GM19455 (cell line): Measurements from ENCODE around the gene PRR23A.
"Not testable (repeated sequence)": the region's sequence is repeated elsewhere in the genome, so short reads cannot be mapped to it uniquely, and the experiment has no call there.

ENCODE experiments used
- ATAC-seq: cut with Tn5 transposase; IDR thresholded peaks from one replicate; pipeline ENCODE4 v1.9.1; 2021; ENCODE audit not compliant: unreplicated experiment

PRR23A gene

GRCh38 chr3:139006051-139006716 lies at the start of gene PRR23A:
PRR23A (minus strand) TSS chr3:139006268; CDS start chr3:139006268, 0 bp downstream.
- no peak for ATAC-seq

GRCh38 chr3:139052802-139053600 lies 46.9 kb upstream of the PRR23A start:
- no peak for ATAC-seq

DNA sequence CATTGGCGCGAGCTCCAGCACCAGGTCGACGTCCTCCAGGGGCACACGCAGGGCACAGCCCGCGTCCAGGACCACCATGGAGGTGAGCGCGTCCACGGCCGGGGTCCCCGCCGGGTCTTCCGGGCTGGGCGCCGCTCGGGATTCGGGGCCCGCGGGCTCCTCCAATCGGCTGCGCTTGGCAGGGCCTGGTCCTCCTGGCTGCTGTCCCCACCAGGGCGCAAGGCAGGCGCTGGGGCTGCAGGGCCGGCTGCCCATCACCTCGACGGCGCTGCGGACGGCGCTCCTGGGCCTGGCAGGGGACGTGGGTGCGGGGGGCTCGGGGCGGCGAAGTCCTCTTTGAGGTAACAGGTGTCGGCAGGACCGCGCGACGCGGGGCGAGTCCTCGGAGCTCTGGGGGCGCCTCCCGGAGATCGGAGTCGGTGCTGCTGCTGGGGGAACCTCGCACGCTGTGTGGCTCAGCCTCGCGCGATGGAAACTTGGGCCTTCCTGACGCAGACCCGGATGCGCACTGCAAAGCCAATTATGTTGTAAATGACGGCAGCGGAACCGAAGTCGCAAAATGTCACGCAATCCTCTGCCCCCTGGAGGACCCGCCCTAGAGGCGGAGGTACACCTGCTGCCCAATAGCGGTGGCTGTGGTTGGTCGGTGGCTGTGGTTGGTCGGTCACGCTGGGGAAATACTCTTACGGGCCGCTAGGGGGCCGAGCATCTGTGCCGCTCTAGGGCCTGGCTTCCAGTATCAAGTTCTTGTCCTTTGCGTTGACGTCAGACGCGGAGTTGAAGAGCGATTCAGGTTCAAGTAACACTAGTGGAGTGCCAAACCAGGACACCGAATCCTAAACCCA lies 38.5 kb upstream of the PRR23A start, which contains the start of gene PRR23C:
TSS of gene PRR23C (minus strand) at position 527 of the 845 bp plus-strand sequence. CDS start at position 255, 272 bp downstream.
- ATAC-seq = no peak

DNA sequence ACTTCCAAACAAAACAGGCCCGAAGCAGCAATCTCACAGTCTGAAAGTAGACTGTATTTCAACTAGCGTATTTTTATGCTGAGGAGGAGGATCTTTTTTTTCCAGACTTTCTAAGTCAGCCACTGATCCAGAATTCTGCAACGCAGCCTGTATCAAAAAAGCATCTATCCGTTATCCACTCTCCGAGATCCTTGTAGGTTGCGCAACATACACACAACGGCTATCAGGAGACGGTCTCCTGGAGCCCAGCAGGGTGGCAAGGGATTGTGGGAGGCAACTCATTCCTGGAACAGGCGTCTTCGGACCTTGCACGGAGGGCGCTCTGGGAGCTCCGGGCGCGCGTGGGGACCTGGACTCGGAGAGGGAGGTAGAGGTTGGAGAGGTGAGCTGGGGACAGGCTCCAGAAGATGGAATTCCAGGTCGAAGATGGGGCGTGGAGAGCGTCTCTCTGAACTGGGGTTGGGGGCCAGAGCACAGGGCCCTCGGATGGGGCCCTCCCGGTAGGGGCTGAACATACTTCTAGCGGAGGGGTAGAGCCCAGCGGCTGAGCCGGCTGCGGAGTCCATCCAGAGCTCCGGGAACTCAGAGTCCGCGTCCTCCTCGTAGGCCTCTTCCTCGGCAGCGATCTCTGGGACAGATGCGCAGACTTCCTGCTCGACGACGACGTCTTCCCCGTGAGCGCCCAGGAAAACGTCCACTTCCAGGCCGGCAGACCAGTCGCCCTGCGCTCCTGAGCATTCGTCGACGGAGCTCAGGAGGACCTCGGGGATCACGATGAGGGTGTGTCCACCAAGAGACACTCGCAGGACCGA lies 37.7 kb upstream of the PRR23A start:
- no peak for ATAC-seq

GRCh38 chr3:139037478-139037877 lies 31.4 kb upstream of the PRR23A start:
- no peak for ATAC-seq

DNA sequence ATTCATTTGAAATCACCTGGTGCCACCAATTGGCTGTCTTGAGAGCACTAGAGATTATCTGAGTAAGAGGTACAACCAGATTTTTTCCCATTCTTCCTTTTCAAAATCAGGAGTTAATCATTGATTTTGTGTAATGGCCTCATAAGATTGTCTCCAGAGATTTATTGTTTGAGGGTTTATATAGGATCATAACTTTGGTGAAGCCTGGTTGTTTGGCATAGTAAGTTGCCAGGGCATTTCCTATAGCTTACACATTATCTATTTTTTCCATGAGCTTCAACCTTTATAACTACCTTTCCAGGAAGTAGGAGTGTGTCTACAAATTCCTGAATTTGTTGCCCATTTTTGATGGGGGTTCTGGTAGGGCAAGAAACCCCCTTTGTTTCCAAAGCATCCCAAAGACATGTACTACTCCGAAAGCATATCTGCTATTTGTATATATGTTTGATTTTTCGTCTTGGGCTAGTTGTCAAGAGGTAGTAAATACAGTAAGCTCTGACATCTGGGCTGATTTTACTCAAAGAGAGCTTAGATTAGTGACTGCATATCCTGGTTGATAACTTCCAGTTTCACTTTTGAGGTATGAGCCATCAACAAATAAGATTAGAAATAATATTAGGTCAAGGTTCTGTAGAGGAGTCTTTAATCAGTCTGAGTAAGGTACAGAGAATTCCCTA lies 26.4 kb upstream of the PRR23A start:
- ATAC-seq = no peak

DNA sequence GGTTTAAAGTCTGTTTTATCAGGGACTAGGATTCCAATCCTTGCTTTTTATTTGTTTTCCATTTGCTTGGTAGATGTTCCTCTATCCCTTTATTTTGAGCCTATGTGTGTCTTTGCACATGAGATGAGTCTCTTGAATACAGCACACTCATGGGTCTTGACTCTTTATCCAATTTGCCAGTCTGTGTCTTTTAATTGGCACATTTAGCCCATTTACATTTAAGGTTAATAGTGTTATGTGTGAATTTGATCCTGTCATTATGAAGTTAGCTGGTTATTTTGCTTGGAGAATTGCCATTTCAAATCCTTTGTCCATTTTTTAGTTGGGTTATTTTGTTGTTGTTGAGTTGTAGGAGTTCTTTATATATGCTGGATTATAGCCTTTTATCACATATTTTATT lies 24.5 kb upstream of the PRR23A start:
- ATAC-seq = not testable (repeated sequence)

DNA sequence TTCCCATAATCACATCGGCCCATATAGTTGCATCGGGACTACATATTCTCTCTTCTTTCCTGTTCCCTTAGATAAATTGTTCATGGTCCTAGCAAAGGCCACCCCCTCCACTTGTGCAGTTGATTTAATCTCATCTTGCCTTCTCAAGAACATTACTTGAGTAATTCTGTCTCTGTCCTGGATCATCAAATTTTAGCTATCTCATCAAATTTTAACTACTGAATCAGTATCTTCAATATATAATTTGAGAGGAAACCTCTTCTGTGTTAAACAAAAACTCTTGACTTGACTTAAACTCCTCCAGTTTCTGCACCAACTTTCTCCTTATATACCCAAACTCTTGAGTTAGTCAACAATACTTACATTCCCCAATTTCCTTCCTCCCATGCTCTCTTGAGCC lies 18.9 kb upstream of the PRR23A start:
- ATAC-seq = no peak

- ATAC-seq = no peak
Observed at GRCh38 chr3:139020868-139021234, 14.8 kb upstream of the PRR23A start, which contains the start of gene PRR23B. PRR23B (minus strand) TSS chr3:139020926; CDS start chr3:139020661, 265 bp downstream.

DNA sequence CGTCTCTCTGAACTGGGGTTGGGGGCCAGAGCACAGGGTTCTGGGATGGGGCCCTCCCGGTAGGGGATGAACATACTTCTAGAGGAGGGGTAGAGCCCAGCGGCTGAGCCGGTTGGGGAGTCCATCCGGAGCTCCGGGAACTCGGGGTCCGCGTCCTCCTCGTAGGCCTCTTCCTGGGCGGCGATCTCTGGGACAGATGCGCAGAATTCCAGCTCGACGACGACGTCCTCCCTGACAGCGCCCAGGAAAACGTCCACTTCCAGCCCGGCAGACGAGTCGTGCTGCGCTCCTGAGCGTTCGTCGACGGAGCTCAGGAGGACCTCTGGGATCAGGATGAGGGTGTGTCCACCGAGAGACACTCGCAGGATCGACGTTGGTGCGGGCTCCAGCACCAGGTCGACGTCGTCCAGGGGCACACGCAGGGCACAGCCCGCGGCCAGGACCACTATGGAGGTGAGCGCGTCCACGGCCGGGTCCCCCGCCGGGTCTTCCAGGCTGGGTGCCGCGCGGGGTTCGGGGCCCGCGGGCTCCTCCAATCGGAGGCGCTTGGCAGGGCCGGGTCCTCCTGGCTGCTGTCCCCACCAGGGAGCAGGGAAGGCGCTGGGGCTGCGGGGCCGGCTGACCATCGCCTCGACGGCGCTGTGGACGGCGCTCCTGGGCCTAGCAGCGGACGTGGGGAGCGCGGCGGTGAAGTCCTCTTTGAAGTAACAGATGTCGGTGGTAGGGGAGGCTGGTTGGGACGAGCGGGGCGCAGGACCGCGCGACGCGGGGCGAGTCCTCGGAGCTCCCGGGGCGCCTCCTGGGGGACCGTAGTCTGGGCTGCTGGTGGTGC lies 14.2 kb upstream of the PRR23A start:
- no peak for ATAC-seq

DNA sequence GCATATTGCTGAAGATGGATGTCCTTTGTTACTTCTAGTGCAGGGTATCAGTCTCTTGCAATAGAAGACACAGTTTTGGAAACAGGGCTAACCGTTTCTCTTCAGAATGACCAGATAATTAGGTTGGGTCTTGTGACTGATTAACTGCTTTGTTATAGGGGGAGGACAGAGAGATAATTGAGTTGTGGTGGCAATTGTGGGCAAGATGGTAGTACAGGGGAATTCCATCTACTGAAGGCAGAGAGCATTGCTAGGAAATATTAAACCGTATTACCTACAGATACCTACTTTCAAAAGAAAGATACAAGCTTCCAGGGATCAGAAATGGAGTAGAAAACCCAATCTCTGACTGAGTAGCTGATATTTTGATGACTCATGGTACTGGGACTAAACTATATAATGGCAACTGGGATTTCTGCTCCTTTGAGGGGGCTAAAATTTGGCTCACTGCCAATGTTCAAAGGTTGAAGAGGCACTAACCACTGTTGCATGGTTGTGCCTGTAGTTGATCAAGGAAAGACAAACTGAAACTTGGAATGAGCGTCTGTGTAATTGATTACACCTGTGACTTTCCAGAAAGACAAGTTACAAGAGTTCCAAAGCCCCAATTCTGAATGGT lies 10.5 kb upstream of the PRR23A start:
- no peak for ATAC-seq

DNA sequence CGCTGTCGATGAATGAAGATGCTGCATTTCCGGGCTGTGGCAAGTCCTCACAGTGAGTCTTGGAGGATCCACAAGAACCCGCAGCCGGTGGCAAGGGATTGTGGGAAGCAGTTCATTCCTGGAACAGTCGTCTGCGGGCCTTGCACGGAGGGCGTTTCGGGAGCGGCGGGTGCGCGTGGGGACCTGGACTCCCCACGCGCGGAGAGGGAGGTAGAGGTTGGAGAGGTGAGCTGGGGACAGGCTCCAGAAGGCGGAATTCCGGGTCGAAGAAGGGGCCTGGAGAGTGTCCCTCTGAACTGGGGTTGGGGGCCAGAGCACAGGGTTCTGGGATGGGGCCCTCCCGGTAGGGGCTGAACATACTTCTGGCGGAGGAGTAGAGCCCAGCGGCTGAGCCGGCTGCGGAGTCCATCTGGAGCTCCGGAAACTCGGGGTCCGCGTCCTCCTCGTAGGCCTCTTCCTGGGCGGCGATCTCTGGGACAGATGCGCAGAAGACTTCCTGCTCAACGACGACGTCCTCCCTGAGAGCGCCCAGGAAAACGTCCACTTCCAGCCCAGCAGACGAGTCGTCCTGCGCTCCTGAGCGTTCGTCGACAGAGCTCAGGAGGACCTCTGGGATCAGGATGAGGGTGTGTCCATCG lies 593 bp downstream of the PRR23A start:
- ATAC-seq = no peak

DNA sequence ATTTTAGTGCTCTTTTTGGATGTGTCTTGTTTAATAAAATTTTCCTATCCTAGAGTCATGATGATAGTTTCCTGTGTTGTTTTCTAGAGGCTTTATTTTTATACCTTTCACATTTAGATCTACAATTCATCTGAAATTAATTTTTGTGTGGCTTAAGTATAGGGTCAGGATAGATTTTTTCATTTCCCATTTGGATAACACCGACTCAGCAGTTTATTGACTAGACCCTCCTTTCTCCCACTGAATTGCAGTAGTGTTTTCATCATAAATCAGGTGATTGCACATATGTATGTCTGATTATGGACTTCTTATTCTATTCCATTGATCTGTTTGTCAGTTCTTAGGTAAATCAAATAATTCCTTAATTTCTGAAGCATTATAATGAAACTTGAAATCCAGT lies 10.4 kb downstream of the PRR23A start:
- no peak for ATAC-seq

DNA sequence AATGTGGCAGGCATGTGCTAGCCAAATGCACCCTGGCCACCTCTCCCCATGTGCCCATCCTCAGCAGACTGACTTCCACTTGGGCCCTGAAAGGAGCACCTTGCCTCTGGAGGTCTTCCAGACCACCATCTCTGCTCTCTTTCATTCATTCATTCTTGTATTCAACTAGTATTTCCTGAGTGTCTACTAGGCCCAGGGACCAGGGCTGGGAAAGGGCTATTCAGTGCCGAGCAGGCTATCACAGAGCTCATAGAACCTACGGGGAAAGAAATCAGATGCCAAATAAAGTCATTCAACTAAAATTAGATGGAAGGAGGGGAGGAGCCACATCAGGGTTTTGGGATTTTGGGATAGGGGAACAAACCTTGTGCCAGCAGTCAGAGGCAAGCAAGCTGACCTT lies 18.9 kb downstream of the PRR23A start:
- ATAC-seq = no peak

DNA sequence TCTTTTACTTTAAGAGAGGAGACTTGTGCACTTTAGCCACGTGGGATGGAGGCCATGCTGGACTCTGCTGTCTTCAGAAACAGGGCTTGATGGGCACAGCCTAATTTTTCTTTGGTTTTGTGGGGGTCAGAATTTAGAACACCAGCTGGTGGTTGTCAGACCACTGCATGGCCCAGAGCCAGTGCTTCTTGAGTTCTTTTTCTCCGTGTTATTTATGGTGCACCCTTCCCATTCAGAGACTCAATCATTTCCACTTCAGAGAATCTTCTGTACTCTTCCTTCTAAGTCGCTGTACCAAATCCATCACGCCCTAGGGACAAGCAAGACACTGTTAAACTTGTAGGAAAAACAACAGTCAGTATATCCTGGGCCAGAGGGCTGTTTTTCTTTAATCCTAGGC lies 20.1 kb downstream of the PRR23A start:
- no peak for ATAC-seq

DNA sequence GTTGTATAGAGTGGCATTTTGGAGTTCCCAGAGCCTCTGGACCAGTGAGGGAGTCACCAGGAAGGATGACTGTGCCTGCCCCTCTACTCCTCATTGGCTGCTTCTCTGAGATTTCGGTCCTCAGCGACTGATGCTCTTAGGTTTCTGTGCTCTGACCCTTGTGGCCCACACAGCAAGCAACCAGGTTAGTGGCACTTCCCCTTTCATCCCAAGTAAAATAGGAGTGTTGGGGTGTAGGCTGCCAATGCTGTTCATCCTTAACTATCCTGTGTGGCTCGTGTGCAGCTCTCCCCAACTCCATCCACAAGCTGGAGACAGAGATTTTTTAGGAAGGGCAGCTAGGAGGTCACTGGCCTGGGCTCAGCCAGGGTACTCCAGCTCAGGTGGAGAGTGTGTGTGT lies 21.3 kb downstream of the PRR23A start:
- ATAC-seq = no peak

- ATAC-seq = no peak
Observed at GRCh38 chr3:138976047-138976446, 30.0 kb downstream of the PRR23A start.

DNA sequence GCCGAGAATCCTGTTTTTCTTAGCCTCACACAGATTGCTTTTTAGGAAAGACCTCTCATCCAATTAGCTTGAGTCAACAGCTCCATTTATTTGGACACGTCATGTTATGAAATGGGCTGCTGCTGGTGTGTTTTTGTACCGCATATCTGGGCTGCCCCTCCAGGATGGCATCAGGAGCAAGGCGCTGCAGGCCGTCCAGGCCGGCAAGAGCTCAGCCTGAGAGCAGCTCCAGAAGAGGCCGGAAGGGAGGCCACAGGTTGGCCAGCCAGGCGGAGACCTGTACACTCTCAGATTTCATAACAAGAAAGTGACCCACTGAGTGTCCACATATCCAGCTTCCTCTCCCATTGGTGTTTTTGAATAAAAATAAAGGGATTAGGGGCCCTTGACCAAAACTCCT lies 30.7 kb downstream of the PRR23A start:
- no peak for ATAC-seq
